Activated CD8-positive, alpha-beta T cell treated with anti-CD3 and anti-CD28 coated beads for 36 hours (primary cell): ENCODE measurements around the gene AP4B1. TPM values are rescaled to one million over a fixed set of nuclear protein-coding genes. Genes with fewer than 3 reads are reported as not detected.
"Not testable (repeated sequence)": the region's sequence is repeated elsewhere in the genome, so short reads cannot be mapped to it uniquely, and the experiment has no call there.

Experiments
- ATAC-seq: fragments of 200-7000 bp; cut with Tn5 transposase; one replicate; pipeline ENCODE4 v1.10.0; 2021; ENCODE audit warnings: mild to moderate bottlenecking, moderate library complexity
- CTCF ChIA-PET: fragments of 350-600 bp; sonication (Branson Sonifier 250); formaldehyde crosslinking; loops from one replicate; lab custom pipeline; 2021; ENCODE audit warnings: antibody characterized with exemption; lab: Charles Lee
- POLR2A ChIA-PET: fragments of 350-600 bp; sonication (Branson Sonifier 250); formaldehyde crosslinking; loops from one replicate; lab custom pipeline; 2021; ENCODE audit warnings: antibody characterized with exemption; lab: Charles Lee
- DNase-seq: peaks from one replicate; pipeline ENCODE4 v3.0.0-alpha.2; 2020
- H3K27ac Mint-ChIP-seq: one replicate; pipeline ENCODE4 v1.8.0; 2021; ENCODE audit warnings: mild to moderate bottlenecking, mixed read lengths
- H3K27me3 Mint-ChIP-seq: one replicate; pipeline ENCODE4 v1.8.0; 2021; ENCODE audit warnings: mixed read lengths
- H3K36me3 Mint-ChIP-seq: one replicate; pipeline ENCODE4 v1.8.0; 2021; ENCODE audit warnings: low read depth, mixed read lengths
- H3K4me1 Mint-ChIP-seq: one replicate; pipeline ENCODE4 v1.8.0; 2021; ENCODE audit warnings: low read depth, mixed read lengths
- H3K4me3 Mint-ChIP-seq: one replicate; pipeline ENCODE4 v1.8.0; 2021; ENCODE audit warnings: mild to moderate bottlenecking, moderate library complexity, mixed read lengths
- H3K9me3 Mint-ChIP-seq: one replicate; pipeline ENCODE4 v1.8.0; 2021; ENCODE audit warnings: mixed read lengths
- intact Hi-C: fragments of 100-400 bp; cut with micrococcal nuclease; formaldehyde crosslinking; loops from one replicate; pipeline ENCODE4 v1.10.0; 2022
- total RNA-seq, 2 experiments: library from RNA; stranded (reverse); gene quantifications; one replicate each; pipeline ENCODE4 v1.2.3, GENCODE V29; 2021
- TF ChIP-seq, protein P1 (sequence below): fragments of 200-600 bp; IDR thresholded peaks from one replicate; pipeline ENCODE4 v1.8.0; 2022; ENCODE audit warnings: antibody characterized with exemption, mild to moderate bottlenecking

AP4B1 gene
- total RNA-seq, 2 experiments from 2014 or later = 38.2 to 38.5 TPM

- intact Hi-C loops = no loop called here
- no peaks in the 10 kb centered on the region for H3K9me3 Mint-ChIP-seq
- H3K36me3 Mint-ChIP-seq = peaks cover 48% of the 10 kb centered on the region
- H3K27ac Mint-ChIP-seq = no peak overlapping the region
- no peaks in the 10 kb centered on the region for H3K27me3 Mint-ChIP-seq
- ATAC-seq = no peak
- DNase-seq = no peak
- POLR2A ChIA-PET = interaction anchor here (1.2 kb wide), 1 partner anchor 9 kb away, joined by 3 read pairs; no protein-coding TSS in a partner anchor
- H3K4me3 Mint-ChIP-seq = no peak overlapping the region
- TF ChIP-seq, protein P1, sequence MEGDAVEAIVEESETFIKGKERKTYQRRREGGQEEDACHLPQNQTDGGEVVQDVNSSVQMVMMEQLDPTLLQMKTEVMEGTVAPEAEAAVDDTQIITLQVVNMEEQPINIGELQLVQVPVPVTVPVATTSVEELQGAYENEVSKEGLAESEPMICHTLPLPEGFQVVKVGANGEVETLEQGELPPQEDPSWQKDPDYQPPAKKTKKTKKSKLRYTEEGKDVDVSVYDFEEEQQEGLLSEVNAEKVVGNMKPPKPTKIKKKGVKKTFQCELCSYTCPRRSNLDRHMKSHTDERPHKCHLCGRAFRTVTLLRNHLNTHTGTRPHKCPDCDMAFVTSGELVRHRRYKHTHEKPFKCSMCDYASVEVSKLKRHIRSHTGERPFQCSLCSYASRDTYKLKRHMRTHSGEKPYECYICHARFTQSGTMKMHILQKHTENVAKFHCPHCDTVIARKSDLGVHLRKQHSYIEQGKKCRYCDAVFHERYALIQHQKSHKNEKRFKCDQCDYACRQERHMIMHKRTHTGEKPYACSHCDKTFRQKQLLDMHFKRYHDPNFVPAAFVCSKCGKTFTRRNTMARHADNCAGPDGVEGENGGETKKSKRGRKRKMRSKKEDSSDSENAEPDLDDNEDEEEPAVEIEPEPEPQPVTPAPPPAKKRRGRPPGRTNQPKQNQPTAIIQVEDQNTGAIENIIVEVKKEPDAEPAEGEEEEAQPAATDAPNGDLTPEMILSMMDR = no peak
- H3K4me1 Mint-ChIP-seq = peaks cover 39% of the 10 kb centered on the region
- CTCF ChIA-PET = interaction anchor here (0.8 to 3.7 kb wide), 2 partner anchors 22 to 35 kb away, joined by 3 to 16 read pairs; no protein-coding TSS in a partner anchor
Measured at GRCh38 chr1:113857776-113858175, 46.8 kb downstream of the AP4B1 start.

DNA sequence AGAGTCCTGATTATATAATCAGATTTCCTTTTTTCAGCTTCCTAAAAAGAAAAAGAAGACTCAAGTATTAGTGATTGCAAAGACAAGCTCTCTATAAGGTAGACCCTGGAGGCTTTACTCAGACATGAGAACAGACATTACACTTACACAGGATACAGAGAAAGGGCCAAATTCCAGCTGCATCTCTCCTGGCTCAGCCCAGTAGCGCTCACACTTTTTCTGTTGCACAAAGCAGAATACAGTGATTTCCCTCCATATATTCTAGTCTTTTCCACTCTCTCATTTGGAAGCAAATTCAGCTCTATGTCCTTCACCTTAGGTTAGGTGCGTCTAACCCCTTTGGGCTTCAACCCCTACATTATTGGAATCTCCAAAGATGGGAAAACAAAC, 48.2 kb downstream of the AP4B1 start:
- ChIA-PET CTCF (interaction anchor here (1.2 to 1.8 kb wide), 2 partner anchors 12 to 21 kb away, joined by 5 to 6 read pairs; no protein-coding TSS in a partner anchor), POLR2A (interaction anchor here (0.7 to 1.8 kb wide), 5 partner anchors 9 to 79 kb away, joined by 3 to 6 read pairs (median 4); no protein-coding TSS in a partner anchor)
- Mint-ChIP-seq H3K27me3 (no peaks in the 10 kb centered on the region), H3K4me3 (no peak overlapping the region), H3K4me1 (peaks cover 32% of the 10 kb centered on the region), H3K27ac (no peak overlapping the region), H3K36me3 (peaks cover 48% of the 10 kb centered on the region), H3K9me3 (no peaks in the 10 kb centered on the region)
- ATAC-seq (no peak), DNase-seq (no peak)
- intact Hi-C loops = no loop called here
- TF ChIP-seq, protein P1 = no peak

DNA sequence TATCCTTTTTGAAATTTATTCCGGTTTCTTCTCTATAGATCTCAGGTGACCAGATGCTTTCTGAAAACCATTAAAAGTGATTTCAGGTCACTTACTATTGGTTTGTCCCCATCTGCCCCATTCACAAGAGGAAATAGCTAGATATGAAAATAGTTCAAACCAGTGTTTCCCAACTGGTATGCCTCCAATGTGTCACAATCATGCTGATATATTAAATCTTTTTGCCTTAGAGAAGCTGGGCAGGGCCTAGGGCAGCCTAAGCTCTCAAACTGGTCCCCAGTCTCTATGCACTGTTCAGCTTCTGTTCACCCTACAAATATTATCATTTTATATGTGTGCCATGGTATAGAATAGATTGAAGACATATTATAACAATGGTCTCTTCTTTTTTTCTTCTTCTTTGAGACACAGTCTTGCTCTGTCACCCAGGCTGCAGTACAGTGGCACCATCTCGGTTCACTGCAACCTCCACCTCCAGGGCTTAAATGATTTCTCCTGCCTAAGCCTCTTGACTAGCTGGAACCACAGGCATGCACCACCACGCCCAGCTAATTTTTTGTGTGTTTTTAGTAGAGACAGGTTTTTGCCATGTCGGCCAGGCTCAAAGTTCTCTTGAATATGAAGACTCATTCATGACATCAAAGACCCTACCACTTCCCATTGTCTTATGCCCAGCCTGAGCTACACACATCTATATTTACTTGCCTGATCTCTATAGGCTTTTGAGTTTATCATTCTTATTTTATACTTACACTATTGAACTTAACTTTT, 48.8 kb downstream of the AP4B1 start:
- CTCF ChIA-PET = interaction anchor here (1.2 to 1.8 kb wide), 2 partner anchors 12 to 21 kb away, joined by 5 to 6 read pairs; no protein-coding TSS in a partner anchor
- Mint-ChIP-seq H3K4me3 (no peak overlapping the region), H3K27ac (no peak overlapping the region), H3K27me3 (no peaks in the 10 kb centered on the region), H3K4me1 (peaks cover 33% of the 10 kb centered on the region), H3K9me3 (no peaks in the 10 kb centered on the region), H3K36me3 (peaks cover 46% of the 10 kb centered on the region)
- no peak for ATAC-seq
- intact Hi-C loops = no loop called here
- TF ChIP-seq, protein P1 = no peak
- POLR2A ChIA-PET = interaction anchor here (0.7 to 1.8 kb wide), 6 partner anchors 9 to 79 kb away, joined by 3 to 6 read pairs (median 4); no protein-coding TSS in a partner anchor
- no peak for DNase-seq

DNA sequence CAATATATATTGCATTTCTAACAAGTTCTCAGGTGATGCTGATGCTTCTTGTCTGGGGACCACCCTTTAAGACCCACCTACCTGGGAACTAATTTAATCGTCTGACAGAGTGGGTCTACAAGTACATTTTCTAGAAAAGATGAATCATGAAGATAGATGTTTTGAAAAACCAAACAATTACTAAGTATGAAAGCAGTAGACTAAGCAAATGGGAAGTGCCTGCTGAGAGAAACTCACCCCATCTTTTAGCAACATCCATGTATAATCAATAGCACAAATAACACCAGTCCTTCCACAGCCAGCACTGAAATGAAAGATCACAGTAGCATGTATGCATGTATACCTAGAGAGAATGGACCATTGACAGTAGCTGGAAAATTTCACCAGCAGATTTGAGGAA, 50.4 kb downstream of the AP4B1 start:
- Mint-ChIP-seq H3K36me3 (peaks cover 49% of the 10 kb centered on the region), H3K27me3 (no peaks in the 10 kb centered on the region), H3K4me1 (peaks cover 30% of the 10 kb centered on the region), H3K27ac (peak overlapping the region; percentile 47), H3K9me3 (no peaks in the 10 kb centered on the region), H3K4me3 (no peak overlapping the region)
- TF ChIP-seq, protein P1 = no peak
- intact Hi-C loops = no loop called here
- no peak for ATAC-seq
- CTCF ChIA-PET = interaction anchor here (0.5 kb wide), 1 partner anchor 698 kb away, joined by 3 read pairs; no protein-coding TSS in a partner anchor
- no peak for DNase-seq
- POLR2A ChIA-PET = no interaction called here

GRCh38 chr1:113852694-113853093, 51.9 kb downstream of the AP4B1 start:
- H3K27ac Mint-ChIP-seq, H3K27me3 Mint-ChIP-seq, H3K9me3 Mint-ChIP-seq, intact Hi-C loops, ATAC-seq, CTCF ChIA-PET, H3K4me3 Mint-ChIP-seq, DNase-seq: not testable (repeated sequence)
- Mint-ChIP-seq H3K4me1 (peaks cover 25% of the 10 kb centered on the region), H3K36me3 (peaks cover 52% of the 10 kb centered on the region)
- POLR2A ChIA-PET = interaction anchor here (1.1 kb wide), 1 partner anchor 51 kb away, joined by 3 read pairs; no protein-coding TSS in a partner anchor
